HG03460 (cell line): Measurements from ENCODE around the gene ZMYM4.
"Not testable (repeated sequence)": the region's sequence is repeated elsewhere in the genome, so short reads cannot be mapped to it uniquely, and the experiment has no call there.

Experiments used
- ATAC-seq: cut with Tn5 transposase; IDR thresholded peaks from one replicate; pipeline ENCODE4 v1.9.1; 2021; ENCODE audit not compliant: unreplicated experiment

Gene ZMYM4

DNA sequence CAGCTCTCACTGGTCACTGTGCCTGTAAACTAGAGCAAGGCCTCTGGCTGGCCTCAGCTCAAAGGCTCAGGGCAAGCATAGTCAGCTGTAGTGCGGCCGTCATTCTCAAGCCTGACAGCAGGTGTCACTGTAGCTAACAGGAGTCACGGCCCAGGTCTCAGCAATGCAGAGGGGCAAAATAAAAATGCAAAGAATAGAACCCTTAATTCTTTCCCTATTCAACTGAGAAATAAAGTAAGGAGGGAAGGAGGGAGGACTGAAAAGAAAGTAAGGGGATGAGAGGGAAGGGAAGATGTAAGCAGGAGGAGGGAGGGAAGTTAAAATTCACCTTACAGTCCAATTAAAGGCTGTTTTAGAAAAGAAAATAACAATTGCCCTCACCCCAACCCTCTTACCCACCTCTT is 182.6 kb downstream of the ZMYM4 start:
- no peak for ATAC-seq

DNA sequence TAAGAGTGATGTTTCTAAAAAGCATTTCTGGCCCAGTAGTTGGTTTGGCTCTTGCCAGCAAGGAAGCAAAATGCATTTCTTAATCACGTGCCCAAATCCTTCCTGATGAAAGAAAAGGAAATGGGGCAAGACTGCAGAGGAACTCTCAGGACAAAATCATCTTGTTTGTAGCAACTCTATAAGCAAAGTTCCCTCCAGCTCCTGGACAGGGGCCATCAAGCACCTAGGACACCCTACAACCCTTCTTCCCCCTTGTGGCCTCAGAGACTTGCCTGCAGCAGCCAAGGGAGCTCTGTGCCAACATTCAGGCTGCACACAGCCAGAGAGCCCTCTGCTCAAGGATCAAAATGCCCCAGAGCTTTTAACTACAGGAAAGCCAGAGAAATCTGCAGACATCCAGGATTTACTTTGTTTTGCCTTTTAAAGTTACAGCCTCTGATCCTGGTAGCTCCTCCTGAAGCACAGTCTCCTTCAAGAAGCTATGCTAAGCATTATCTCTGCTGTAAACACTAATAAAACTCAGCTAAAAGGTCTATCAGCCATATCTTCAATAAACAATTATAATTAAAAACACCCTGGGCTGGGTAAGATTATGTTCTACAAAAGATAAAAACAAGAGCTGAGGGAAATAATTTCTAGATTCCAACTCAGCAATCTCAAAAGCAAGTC is 183.7 kb downstream of the ZMYM4 start:
- ATAC-seq: no peak

DNA sequence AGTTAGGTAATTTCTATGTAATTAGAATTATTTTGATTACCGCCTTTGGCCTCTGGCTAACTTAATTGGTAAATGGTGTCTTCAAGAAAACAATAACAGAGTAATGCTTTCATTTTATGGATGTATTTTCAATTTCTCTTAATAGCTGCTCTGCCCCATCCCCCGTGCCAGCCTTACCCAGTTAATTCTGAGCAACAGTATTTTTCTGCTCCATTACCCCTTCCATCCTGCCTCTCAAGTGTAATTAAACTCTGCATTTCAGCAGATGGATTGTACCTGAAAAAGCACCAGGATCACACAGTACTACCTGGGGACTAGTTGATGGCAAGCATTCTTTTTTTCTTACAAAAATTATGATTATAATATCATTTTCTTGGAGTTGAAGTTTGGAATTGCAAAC is 184.5 kb downstream of the ZMYM4 start:
- no peak for ATAC-seq

DNA sequence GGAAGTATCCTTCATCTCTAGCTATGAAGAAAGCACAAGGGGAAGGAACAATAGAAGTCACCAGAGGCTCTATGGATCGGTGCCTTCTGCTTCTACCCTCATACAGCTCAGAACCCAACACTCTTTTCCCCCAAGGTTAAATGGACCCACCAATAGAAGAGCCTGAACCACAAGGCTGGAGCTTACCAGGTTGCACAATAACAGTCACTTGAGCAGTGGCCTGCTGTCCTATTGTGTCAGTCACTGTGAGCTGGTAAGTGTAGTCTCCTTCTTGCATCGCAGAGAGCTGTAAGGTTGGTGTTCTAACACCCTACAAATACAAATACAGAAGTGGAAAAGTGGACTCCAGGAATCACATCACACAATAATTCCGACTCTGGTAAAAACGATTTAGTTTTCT is 185.7 kb downstream of the ZMYM4 start:
- ATAC-seq: no peak

DNA sequence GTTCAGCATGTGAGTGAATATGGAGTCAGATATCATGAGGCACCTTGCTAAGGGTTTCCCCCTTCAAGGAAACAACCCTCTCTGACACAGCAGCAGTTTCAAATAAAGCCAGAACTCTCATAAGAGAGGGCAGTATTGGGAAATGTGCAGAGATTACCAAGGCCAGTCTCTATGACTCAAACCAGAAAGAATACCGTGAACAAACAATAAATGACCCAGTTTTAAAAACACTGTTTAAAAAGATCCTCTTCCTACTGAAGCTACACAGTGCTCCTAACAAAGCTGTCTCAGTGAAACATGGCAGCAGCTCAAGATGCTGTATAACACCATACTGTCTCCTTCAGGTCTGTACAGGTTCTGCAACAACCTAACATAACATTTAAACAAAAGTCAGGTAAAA is 186.1 kb downstream of the ZMYM4 start:
- no peak for ATAC-seq

DNA sequence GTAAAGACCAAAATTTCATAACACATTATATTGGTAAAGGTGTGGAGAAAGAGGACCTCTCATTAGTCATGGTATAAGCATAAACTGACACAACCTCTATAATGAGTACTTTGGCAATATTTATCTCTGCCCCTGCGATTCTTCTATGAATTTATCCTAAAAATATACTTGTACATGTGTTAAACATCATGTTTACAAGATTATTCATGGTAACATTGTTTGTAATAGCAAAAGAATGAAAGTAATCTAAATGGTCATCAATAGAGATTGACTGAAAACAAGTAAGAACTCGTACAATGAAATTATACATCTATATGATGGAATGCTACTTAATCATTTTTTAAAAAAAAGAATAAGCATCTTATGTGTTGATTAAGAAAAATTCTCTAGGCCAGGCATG is 192.3 kb downstream of the ZMYM4 start:
- no peak for ATAC-seq

DNA sequence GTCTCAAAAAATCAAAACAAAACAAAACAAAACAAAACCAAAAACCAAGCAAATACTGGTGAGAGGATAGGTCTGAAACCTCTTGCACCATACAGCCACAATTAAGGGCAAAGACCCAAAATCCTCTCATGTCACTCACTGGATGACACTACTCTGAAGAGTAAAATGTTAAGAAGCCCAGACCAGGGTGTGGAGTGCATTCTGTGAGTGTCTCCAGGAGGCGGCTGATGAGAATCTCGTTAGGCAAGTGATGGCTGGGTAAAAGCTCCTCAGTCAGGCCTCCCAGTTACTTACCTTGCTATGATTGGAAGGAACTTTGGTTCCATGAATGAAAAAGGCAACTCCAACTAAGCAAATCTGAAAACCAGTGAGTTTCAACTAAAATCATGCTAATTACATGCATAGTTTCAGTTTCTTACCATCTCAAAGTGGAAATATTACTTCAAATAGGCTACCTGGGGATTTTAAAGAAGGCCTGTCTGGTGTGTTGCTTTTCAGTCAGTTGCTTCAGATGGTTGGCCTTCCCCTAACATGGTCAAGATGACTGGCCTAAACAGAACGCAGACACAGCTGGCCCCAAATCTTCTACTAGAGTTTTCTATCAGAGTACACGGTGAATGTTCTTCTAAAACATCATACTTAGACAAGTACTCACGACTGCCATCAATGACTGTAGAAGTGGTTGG is 193.6 kb downstream of the ZMYM4 start:
- no peak for ATAC-seq

DNA sequence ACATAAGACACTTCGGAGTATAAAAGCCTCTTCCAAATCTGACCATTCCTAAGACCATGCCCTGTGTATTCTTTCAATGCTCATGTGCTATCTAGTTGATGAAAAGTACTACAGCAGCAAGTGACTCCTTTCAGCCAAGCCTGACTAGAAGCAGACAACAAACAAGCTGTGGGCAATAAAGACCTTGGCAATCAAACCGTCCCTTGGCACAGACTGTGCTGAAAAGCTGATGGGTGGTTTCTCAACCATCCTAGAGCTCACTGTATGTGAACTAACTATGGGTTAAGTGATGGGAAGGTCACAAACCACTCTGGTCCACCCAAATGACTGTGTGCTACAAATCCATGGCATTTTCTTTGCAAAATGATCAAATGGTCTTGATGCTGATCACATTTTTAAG is 194.7 kb downstream of the ZMYM4 start:
- ATAC-seq: no peak

DNA sequence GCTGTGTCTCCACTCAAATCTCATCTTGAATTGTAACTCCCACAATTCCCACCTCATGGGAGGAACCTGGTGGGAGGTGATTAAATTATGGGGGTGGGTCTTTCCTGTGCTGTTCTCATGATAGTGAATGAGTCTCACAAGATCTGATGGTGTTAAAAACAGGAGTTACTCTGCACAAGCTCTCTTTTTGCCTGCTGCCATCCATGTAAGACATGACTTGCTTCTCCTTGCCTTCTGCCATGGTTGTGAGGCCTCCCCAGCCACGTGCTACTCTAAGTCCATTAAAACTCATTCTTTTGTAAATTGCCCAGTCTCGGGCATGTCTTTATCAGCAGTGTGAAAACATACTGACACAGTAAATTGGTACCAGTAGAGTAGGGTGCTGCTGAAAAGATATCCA is 195.2 kb downstream of the ZMYM4 start:
- ATAC-seq: not testable (repeated sequence)

DNA sequence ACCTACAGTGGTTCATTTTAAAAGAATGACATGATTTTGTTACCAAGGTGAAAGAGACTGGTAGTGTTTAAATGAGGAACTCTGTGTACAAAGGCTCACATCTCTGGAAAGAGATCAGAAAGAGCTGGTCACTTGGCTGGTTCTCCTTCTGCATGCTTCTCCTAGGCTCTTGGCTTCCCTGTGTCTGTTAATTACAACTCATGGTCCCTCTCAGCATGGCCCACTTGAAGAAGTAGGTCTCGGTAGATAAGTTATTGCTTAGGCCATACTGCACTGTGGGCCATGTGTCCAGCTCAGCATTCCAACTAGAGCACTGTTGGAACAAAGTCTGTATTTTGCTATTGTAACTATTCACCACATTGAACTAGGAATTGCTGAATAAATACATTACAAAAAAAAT is 197.6 kb downstream of the ZMYM4 start:
- ATAC-seq: no peak

DNA sequence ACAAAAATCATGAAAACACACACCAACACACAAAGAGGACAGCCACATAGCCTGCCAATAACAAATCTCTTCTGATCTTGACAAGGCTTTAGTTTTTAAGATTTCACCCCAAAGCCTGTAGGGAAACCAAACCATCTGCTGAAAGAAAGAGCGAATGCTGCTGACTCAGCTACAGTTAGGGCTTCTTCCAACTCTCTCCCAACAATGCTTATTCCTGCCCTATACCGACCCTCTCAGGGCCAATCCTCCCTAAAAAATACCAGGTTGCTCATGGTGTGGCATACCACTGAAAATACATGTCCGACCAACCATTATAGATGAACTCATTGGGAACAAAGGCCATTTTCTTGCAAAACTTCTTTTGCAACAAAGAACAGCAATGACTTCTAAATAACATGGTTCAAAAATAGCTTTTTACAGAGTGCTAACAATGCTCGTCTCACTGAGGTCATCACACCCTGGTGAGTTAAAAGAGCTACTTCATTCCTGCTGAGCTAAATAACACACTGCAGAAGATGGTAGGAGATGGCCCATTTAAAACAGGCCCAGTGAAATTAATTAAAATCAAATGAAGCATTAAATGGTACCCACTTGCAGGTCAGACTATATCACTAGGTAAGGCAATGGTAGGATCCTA is 202.6 kb downstream of the ZMYM4 start:
- ATAC-seq: no peak
